ENCODE data around the gene CACNB4. TPM values are rescaled to one million over a fixed set of nuclear protein-coding genes. Genes with fewer than 3 reads are reported as not detected.

Gene CACNB4
- total RNA-seq, 1 experiment from 2014 or later, result 1.7 TPM

DNA sequence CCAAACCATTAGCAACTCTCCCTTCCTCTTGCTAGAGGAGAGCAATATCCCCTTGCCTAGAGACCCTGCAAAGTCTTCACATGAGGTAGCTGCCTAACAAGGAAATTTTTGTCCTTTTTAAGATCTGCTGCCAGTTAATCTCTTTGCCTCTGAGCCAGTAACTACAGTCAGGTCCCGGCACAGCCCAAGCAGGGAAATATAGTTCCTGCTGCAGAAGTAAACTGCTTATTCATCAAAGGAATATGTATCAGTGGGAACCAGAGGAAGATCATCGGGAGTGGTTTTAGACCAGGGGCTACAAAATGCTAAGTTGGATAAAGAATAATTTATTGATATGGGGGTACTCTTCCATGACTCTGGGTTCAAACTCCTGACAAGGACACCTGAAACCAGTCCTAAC lies 30.6 kb downstream of the CACNB4 start:
- Histone ChIP-seq H3K27ac (ENCODE audit: low read length) (no peak overlapping the region), H3K4me3 (ENCODE audit: low read depth in 2 of 2, low read length in 2 of 2) (no peak overlapping the region), H3K9me3 (ENCODE audit: control insufficient read depth, insufficient read depth, low read depth, low read length) (no peaks in the 10 kb centered on the region), H3K4me1 (ENCODE audit: control insufficient read depth, insufficient read depth, low read length) (no peaks in the 10 kb centered on the region), H3K27me3 (ENCODE audit: control insufficient read depth, insufficient read depth, low read length) (peaks cover under 1% of the 10 kb centered on the region), H3K36me3 (ENCODE audit: control insufficient read depth, insufficient read depth, low read length) (no peaks in the 10 kb centered on the region)
- TF ChIP-seq SIN3A (IDR thresholded peaks at IDR 0.05; ENCODE audit: borderline replicate concordance, insufficient read depth, low read depth, low read length), result no peak
- TF ChIP-seq, protein P1, sequence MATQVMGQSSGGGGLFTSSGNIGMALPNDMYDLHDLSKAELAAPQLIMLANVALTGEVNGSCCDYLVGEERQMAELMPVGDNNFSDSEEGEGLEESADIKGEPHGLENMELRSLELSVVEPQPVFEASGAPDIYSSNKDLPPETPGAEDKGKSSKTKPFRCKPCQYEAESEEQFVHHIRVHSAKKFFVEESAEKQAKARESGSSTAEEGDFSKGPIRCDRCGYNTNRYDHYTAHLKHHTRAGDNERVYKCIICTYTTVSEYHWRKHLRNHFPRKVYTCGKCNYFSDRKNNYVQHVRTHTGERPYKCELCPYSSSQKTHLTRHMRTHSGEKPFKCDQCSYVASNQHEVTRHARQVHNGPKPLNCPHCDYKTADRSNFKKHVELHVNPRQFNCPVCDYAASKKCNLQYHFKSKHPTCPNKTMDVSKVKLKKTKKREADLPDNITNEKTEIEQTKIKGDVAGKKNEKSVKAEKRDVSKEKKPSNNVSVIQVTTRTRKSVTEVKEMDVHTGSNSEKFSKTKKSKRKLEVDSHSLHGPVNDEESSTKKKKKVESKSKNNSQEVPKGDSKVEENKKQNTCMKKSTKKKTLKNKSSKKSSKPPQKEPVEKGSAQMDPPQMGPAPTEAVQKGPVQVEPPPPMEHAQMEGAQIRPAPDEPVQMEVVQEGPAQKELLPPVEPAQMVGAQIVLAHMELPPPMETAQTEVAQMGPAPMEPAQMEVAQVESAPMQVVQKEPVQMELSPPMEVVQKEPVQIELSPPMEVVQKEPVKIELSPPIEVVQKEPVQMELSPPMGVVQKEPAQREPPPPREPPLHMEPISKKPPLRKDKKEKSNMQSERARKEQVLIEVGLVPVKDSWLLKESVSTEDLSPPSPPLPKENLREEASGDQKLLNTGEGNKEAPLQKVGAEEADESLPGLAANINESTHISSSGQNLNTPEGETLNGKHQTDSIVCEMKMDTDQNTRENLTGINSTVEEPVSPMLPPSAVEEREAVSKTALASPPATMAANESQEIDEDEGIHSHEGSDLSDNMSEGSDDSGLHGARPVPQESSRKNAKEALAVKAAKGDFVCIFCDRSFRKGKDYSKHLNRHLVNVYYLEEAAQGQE (IDR thresholded peaks at IDR 0.05; ENCODE audit: insufficient read depth in 1 of 2, low read depth in 2 of 2, low read length in 1 of 2), result no peak
- no peak for TF ChIP-seq TCF7L2 (IDR thresholded peaks at IDR 0.05; ENCODE audit: low read depth, low read length)
- no peak for TF ChIP-seq POLR2AphosphoS5 (IDR thresholded peaks at IDR 0.05; ENCODE audit: low read depth, low read length)
- TF ChIP-seq, protein P2, sequence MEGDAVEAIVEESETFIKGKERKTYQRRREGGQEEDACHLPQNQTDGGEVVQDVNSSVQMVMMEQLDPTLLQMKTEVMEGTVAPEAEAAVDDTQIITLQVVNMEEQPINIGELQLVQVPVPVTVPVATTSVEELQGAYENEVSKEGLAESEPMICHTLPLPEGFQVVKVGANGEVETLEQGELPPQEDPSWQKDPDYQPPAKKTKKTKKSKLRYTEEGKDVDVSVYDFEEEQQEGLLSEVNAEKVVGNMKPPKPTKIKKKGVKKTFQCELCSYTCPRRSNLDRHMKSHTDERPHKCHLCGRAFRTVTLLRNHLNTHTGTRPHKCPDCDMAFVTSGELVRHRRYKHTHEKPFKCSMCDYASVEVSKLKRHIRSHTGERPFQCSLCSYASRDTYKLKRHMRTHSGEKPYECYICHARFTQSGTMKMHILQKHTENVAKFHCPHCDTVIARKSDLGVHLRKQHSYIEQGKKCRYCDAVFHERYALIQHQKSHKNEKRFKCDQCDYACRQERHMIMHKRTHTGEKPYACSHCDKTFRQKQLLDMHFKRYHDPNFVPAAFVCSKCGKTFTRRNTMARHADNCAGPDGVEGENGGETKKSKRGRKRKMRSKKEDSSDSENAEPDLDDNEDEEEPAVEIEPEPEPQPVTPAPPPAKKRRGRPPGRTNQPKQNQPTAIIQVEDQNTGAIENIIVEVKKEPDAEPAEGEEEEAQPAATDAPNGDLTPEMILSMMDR (IDR thresholded peaks at IDR 0.05), result no peak
- intact Hi-C loops (cut with micrococcal nuclease; ENCODE audit: unreplicated experiment) (no loop called here), in situ Hi-C loops (cut with HindIII; ENCODE audit: low pct_unique_long_range_greater_than_20kb, low sequenced_read_pairs) (no loop called here)
- no peak for DNase-seq (ENCODE audit: low read depth, low spot score)
- ATAC-seq, result no peak
- BruUV-seq (replicated peaks), result no TSS peak
- ChIA-PET POLR2A (no interaction called here), CTCF (no interaction called here)

DNA sequence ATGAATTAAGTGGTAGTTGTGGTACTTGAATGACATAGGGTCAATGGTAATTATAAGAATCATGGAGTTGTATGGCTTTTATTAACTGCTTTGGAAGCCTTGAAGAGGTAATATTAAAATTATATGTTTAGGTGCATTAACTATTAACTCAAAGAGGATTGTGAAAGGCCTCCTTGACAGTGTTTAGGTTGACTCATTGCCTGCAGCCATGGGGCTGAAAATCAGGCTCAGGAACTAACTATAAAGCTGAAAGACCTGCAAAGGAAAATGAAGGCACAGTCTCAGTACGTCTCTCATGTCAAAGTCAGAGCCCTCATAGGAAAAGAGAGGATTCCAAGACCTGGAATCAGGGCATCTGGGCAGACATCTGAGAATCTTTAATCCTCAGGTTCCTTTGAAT lies 31.0 kb downstream of the CACNB4 start:
- intact Hi-C loops (cut with micrococcal nuclease; ENCODE audit: unreplicated experiment) (no loop called here), in situ Hi-C loops (cut with HindIII; ENCODE audit: low pct_unique_long_range_greater_than_20kb, low sequenced_read_pairs) (no loop called here)
- DNase-seq (ENCODE audit: low read depth, low spot score) (no peak), ATAC-seq (no peak)
- ChIA-PET CTCF (no interaction called here), POLR2A (interaction anchor here (0.6 kb wide), 1 partner anchor 12 kb away, joined by 4 read pairs; no protein-coding TSS in a partner anchor)
- Histone ChIP-seq H3K27me3 (ENCODE audit: control insufficient read depth, insufficient read depth, low read length) (peaks cover 5% of the 10 kb centered on the region), H3K4me3 (ENCODE audit: low read depth in 2 of 2, low read length in 2 of 2) (no peak overlapping the region), H3K36me3 (ENCODE audit: control insufficient read depth, insufficient read depth, low read length) (no peaks in the 10 kb centered on the region), H3K27ac (ENCODE audit: low read length) (no peak overlapping the region), H3K4me1 (ENCODE audit: control insufficient read depth, insufficient read depth, low read length) (no peaks in the 10 kb centered on the region), H3K9me3 (ENCODE audit: control insufficient read depth, insufficient read depth, low read depth, low read length) (no peaks in the 10 kb centered on the region)
- no TSS peak for BruUV-seq (replicated peaks)
- TF ChIP-seq, protein P2 (IDR thresholded peaks at IDR 0.05), result no peak
- no peak for TF ChIP-seq SIN3A (IDR thresholded peaks at IDR 0.05; ENCODE audit: borderline replicate concordance, insufficient read depth, low read depth, low read length)
- no peak for TF ChIP-seq TCF7L2 (IDR thresholded peaks at IDR 0.05; ENCODE audit: low read depth, low read length)
- TF ChIP-seq POLR2AphosphoS5 (IDR thresholded peaks at IDR 0.05; ENCODE audit: low read depth, low read length), result no peak
- TF ChIP-seq, protein P1 (IDR thresholded peaks at IDR 0.05; ENCODE audit: insufficient read depth in 1 of 2, low read depth in 2 of 2, low read length in 1 of 2), result no peak

Data from Panc1 (cell line).